GM12878 (cell line): ENCODE results near the gene RALGAPA2. TPM values are rescaled to one million over a fixed set of nuclear protein-coding genes. Genes with fewer than 3 reads are reported as not detected.
A peak's percentile ranks its signal among the peaks of the same experiment; 100 is the strongest.

ENCODE experiments used
- ATAC-seq: fragments of 200-7000 bp; cut with Tn5 transposase; 3 replicates; pipeline ENCODE4 v1.9.1; 2020; ENCODE audit warnings: mild to moderate bottlenecking, moderate library complexity
- BruUV-seq: library from RNA; stranded (reverse); fragments of 400-500 nt; replicated peaks from 2 replicates; lab custom pipeline; 2021; lab: Mats Ljungman, UMichigan
- CTCF ChIA-PET: fragments of 300-600 bp; sonication (Branson Sonifier 250); formaldehyde crosslinking; extraction: SDS; loops from one replicate; lab custom pipeline; 2021; ENCODE audit warnings: inconsistent platforms; lab: Yijun Ruan, JAX
- POLR2A ChIA-PET: fragments of 350-600 bp; formaldehyde crosslinking; extraction: SDS; loops from one replicate; lab custom pipeline; 2021; ENCODE audit warnings: inconsistent platforms; lab: Charles Lee
- RAD21 ChIA-PET: fragments of 300-600 bp; sonication (Branson Sonifier 250); formaldehyde crosslinking; loops from one replicate; lab custom pipeline; 2023; ENCODE audit warnings: antibody characterized with exemption; ENCODE audit not compliant: unreplicated experiment; lab: Charles Lee
- SMC1A ChIA-PET: fragments of 300-600 bp; sonication (Branson Sonifier 250); formaldehyde crosslinking; loops from one replicate; lab custom pipeline; 2023; ENCODE audit not compliant: unreplicated experiment, uncharacterized antibody; lab: Charles Lee
- DNase-seq: peaks from one replicate; pipeline ENCODE4 v3.0.0-alpha.2; 2011; ENCODE audit warnings: low read depth, low spot score
- FAIRE-seq: peaks from 3 replicates; lab custom pipeline; 2011; peaks lifted over from hg19 to GRCh38; lab: Jason Lieb, UNC
- H2AFZ ChIP-seq: 2 replicates; pipeline ENCODE4 v1.6.0; 2011; ENCODE audit warnings: low read depth, low read length, control low read depth; ENCODE audit not compliant: control insufficient read depth
- H3K27ac ChIP-seq: 2 replicates; pipeline ENCODE4 v1.5.1; 2011; ENCODE audit warnings: control low read depth; ENCODE audit not compliant: control insufficient read depth, insufficient read depth
- H3K27me3 ChIP-seq, 2 experiments: replicated peaks in 1 of 2; 2 replicates each; pipeline versions ENCODE4 v1.6.0 to v1.6.1; 2011; ENCODE audit warnings: low read length in 1 of 2; ENCODE audit not compliant: control insufficient read depth in 2 of 2, insufficient read depth in 2 of 2
- H3K36me3 ChIP-seq, 2 experiments: 2 replicates each; pipeline ENCODE4 v1.5.1; 2011; ENCODE audit warnings: low read length in 1 of 2; ENCODE audit not compliant: control insufficient read depth in 2 of 2, insufficient read depth in 2 of 2
- H3K4me1 ChIP-seq: 2 replicates; pipeline ENCODE4 v1.6.1; 2011; ENCODE audit warnings: mild to moderate bottlenecking, low read length, moderate library complexity, mixed read lengths; ENCODE audit not compliant: control insufficient read depth, insufficient read depth
- H3K4me2 ChIP-seq: 2 replicates; pipeline ENCODE4 v1.6.0; 2011; ENCODE audit warnings: control low read depth; ENCODE audit not compliant: control insufficient read depth, insufficient read depth
- H3K4me3 ChIP-seq: fragments of 200-600 bp; sonication (generic); 2 replicates; pipeline ENCODE4 v1.5.1; 2016
- H3K79me2 ChIP-seq: 2 replicates; pipeline ENCODE4 v1.6.0; 2011; ENCODE audit warnings: low read length; ENCODE audit not compliant: control insufficient read depth, insufficient read depth
- H3K9ac ChIP-seq: 2 replicates; pipeline ENCODE4 v1.8.0; 2011; ENCODE audit warnings: low read length, control low read depth, mixed read lengths; ENCODE audit not compliant: control insufficient read depth, insufficient read depth
- H3K9me3 ChIP-seq: replicated peaks from 3 replicates; pipeline ENCODE4 v1.5.1; 2011; ENCODE audit warnings: mild to moderate bottlenecking, low read length; ENCODE audit not compliant: control insufficient read depth, insufficient read depth
- H4K20me1 ChIP-seq: 2 replicates; pipeline ENCODE4 v1.6.0; 2011; ENCODE audit not compliant: control insufficient read depth, insufficient read depth
- CBX3 ChIP-seq: fragments of 200-600 bp; sonication (generic); IDR thresholded peaks from 2 replicates; pipeline ENCODE4 v1.6.1; 2016; ENCODE audit warnings: low read depth, borderline replicate concordance
- HDGF ChIP-seq: fragments of 450-650 bp; IDR thresholded peaks from 2 replicates; pipeline ENCODE4 v1.6.1; 2016; ENCODE audit warnings: antibody characterized with exemption
- HSF1 ChIP-seq: fragments of 150-350 bp; IDR thresholded peaks from 2 replicates; pipeline ENCODE4 v1.6.1; 2014; ENCODE audit warnings: mild to moderate bottlenecking, low read depth, low read length
- JUND ChIP-seq: IDR thresholded peaks from 2 replicates; pipeline ENCODE4 v1.6.1; 2012; ENCODE audit warnings: low read depth, mild to moderate bottlenecking, low read length, improper control_type of control experiment, moderate library complexity
- POU2F2 ChIP-seq: IDR thresholded peaks from 3 replicates; pipeline ENCODE4 v1.6.1; 2011; ENCODE audit warnings: low read depth, mild to moderate bottlenecking, low read length, borderline replicate concordance
- SPI1 ChIP-seq: IDR thresholded peaks from 2 replicates; pipeline ENCODE4 v1.6.1; 2011; ENCODE audit warnings: low read depth, mild to moderate bottlenecking, low read length, moderate library complexity, borderline replicate concordance; ENCODE audit not compliant: insufficient read depth
- SREBF2 ChIP-seq: IDR thresholded peaks from 2 replicates; pipeline ENCODE4 v1.6.1; 2012; ENCODE audit warnings: mild to moderate bottlenecking, low read length
- TCF12 ChIP-seq: IDR thresholded peaks from 2 replicates; pipeline ENCODE4 v1.6.1; 2011; ENCODE audit warnings: low read depth, mild to moderate bottlenecking, low read length
- WGBS: methylation state at CpG from one replicate; pipeline ENCODE4 v1.1.6; 2016; ENCODE audit warnings: low lambda C conversion rate; ENCODE audit not compliant: insufficient replicate concordance, insufficient coverage; ENCODE audit errors: missing lambda C conversion rate; 5-methylcytosine and 5-hydroxymethylcytosine counted together
- in situ Hi-C: fragments of 300-500 bp; cut with MboI; formaldehyde crosslinking; loops from 9 replicates; pipeline ENCODE4 v1.14.3; 2018; ENCODE audit warnings: mixed read lengths
- intact Hi-C: fragments of 100-400 bp; cut with micrococcal nuclease; formaldehyde crosslinking; loops from one replicate; pipeline ENCODE4 v1.14.2; 2022; ENCODE audit not compliant: unreplicated experiment
- polyA plus RNA-seq, 11 experiments: library from polyadenylated mRNA; depleted of rRNA in 4 of 11; unstranded in 6 of 11; stranded (reverse) in 5 of 11; fragments of >200 nt; fragmentation: Nextera tagmentation in 4 of 11; fragmentation: Illumina TruSeq in 1 of 11; extraction: Ambion mirVana in 4 of 11; extraction: Trizol in 1 of 11; gene quantifications; 1 replicate in 1 of 11; 2 replicates in 10 of 11; pipeline versions ENCODE4 v1.2.1 to v1.2.3, GENCODE V29; 2011 to 2016; ENCODE audit warnings: inconsistent platforms in 2 of 11, missing spikeins in 2 of 11, low read depth in 1 of 11
- total RNA-seq, 4 experiments: library from RNA; depleted of rRNA in 3 of 4; stranded (reverse); fragments of >200 nt in 3 of 4; fragmentation: Illumina TruSeq in 1 of 4; extraction: Trizol in 1 of 4; gene quantifications; 2 replicates each; pipeline versions ENCODE4 v1.2.1 to v1.2.3, GENCODE V29; 2013 to 2021

The RALGAPA2 gene
- total and polyA plus RNA-seq, 10 of the 15 experiments (the other 5 are each of a cell fraction or from before 2014, with no cell fraction given) = 2.9 to 29.4 (median 19.6) TPM

GRCh38 chr20:20713244-20713765 is 861 bp upstream of the RALGAPA2 start:
- ChIA-PET RAD21 (interaction anchor here (1.0 to 1.9 kb wide), 6 partner anchors 14 to 112 kb away, joined by 3 to 6 read pairs (median 4); no protein-coding TSS in a partner anchor), POLR2A (interaction anchor here (0.7 to 2.3 kb wide), 4 partner anchors 8 to 661 kb away, joined by 3 to 8 read pairs (median 4); partner anchors contain the start of genes CFAP61 and CRNKL1), CTCF (interaction anchor here (0.6 to 2.0 kb wide), 10 partner anchors 12 to 119 kb away, joined by 3 to 9 read pairs (median 4); no protein-coding TSS in a partner anchor), SMC1A (interaction anchor here (0.7 to 2.4 kb wide), 8 partner anchors 9 to 835 kb away, joined by 3 to 11 read pairs (median 4); no protein-coding TSS in a partner anchor)
- Histone ChIP-seq H3K4me2 (peak overlapping the region; percentile 86), H3K4me3 (peak overlapping the region; percentile 67; the same call in 1 of the 2 replicates), H3K9ac (peak overlapping the region; percentile 55), H3K36me3 (no peaks in the 10 kb centered on the region), H3K79me2 (peaks cover 36% of the 10 kb centered on the region), H3K27ac (peak overlapping the region; percentile 66), H3K4me1 (peaks cover 6% of the 10 kb centered on the region; the same call in 1 of the 2 replicates), H2AFZ (peak overlapping the region; percentile 92), H3K27me3 (no peaks in the 10 kb centered on the region), H4K20me1 (no peaks in the 10 kb centered on the region), H3K9me3 (no peaks in the 10 kb centered on the region; the same call in 2 of the 3 replicates)
- FAIRE-seq = no peak
- TF ChIP-seq SREBF2 = no peak
- no peak for TF ChIP-seq TCF12
- TF ChIP-seq SPI1 = no peak
- no peak for TF ChIP-seq JUND
- TF ChIP-seq CBX3 = no peak
- no peak for TF ChIP-seq HSF1
- TF ChIP-seq POU2F2 = no peak
- TF ChIP-seq HDGF = no peak
- no TSS peak for BruUV-seq
- in situ Hi-C loops (no loop called here), intact Hi-C loops (no loop called here)
- ATAC-seq = no peak
- 46% methylated on average over 15 of the region's 15 CpGs for WGBS
- DNase-seq = no peak
